AG09309 (cell line): Measurements from ENCODE around the gene STK32C.

ENCODE experiments used
- DNase-seq: peaks from one replicate; pipeline ENCODE4 v3.0.0-alpha.2; 2010; ENCODE audit warnings: low read depth
- H3K4me3 ChIP-seq: 2 replicates; pipeline ENCODE4 v1.5.1; 2011; ENCODE audit warnings: mild to moderate bottlenecking, low read depth, low read length, moderate library complexity; ENCODE audit not compliant: control insufficient read depth
- TF ChIP-seq, protein P1 (sequence below): IDR thresholded peaks from 2 replicates; pipeline ENCODE4 v1.5.1; 2011; ENCODE audit warnings: mild to moderate bottlenecking, low read depth, low read length, inconsistent platforms; ENCODE audit not compliant: insufficient read depth, control insufficient read depth; ENCODE audit errors: missing control alignments

Gene STK32C

DNA sequence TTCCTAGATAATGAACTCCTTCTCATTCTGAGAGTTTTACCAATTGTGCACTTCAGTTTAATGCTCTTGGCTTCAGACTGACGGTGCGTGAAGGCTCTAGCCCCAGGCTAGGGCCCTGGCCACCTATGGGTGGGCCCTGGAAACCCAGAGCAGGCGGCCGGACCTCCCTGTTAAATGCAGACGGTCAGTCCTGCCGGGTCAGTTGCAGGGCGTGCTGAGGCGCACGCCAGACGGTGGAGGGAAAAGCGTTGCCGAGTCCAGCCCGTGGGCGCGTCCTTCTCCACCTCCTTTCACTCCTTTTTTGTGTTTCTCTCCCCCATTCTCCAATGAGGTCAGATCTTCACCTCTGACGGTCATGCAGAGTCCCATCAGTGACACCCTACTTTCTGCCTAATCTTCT lies 118.7 kb downstream of the STK32C start:
- no peak overlapping the region for H3K4me3 ChIP-seq
- TF ChIP-seq, protein P1, sequence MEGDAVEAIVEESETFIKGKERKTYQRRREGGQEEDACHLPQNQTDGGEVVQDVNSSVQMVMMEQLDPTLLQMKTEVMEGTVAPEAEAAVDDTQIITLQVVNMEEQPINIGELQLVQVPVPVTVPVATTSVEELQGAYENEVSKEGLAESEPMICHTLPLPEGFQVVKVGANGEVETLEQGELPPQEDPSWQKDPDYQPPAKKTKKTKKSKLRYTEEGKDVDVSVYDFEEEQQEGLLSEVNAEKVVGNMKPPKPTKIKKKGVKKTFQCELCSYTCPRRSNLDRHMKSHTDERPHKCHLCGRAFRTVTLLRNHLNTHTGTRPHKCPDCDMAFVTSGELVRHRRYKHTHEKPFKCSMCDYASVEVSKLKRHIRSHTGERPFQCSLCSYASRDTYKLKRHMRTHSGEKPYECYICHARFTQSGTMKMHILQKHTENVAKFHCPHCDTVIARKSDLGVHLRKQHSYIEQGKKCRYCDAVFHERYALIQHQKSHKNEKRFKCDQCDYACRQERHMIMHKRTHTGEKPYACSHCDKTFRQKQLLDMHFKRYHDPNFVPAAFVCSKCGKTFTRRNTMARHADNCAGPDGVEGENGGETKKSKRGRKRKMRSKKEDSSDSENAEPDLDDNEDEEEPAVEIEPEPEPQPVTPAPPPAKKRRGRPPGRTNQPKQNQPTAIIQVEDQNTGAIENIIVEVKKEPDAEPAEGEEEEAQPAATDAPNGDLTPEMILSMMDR, result no peak
- DNase-seq, result no peak

DNA sequence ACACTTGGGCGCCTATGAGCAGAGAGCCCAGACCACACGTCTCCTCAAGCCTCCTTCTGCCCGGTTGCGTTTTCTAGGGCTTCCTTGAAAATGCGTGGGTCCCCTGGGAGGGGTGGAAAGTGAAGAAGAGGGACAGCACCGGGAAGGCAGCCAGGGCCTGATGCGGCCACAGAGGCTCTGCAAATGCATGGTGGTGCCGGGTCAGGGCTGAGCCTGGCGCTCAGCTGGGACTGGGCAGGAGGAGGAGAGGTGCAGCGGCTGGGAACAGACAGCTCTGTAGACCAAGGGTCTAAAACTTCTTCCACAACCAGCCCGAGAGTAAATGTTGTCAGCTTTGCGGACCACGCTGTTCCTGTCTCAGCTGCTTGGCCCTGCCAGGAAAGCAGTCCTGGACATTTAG lies 119.4 kb downstream of the STK32C start:
- TF ChIP-seq, protein P1, result no peak
- no peak for DNase-seq
- no peak overlapping the region for H3K4me3 ChIP-seq

DNA sequence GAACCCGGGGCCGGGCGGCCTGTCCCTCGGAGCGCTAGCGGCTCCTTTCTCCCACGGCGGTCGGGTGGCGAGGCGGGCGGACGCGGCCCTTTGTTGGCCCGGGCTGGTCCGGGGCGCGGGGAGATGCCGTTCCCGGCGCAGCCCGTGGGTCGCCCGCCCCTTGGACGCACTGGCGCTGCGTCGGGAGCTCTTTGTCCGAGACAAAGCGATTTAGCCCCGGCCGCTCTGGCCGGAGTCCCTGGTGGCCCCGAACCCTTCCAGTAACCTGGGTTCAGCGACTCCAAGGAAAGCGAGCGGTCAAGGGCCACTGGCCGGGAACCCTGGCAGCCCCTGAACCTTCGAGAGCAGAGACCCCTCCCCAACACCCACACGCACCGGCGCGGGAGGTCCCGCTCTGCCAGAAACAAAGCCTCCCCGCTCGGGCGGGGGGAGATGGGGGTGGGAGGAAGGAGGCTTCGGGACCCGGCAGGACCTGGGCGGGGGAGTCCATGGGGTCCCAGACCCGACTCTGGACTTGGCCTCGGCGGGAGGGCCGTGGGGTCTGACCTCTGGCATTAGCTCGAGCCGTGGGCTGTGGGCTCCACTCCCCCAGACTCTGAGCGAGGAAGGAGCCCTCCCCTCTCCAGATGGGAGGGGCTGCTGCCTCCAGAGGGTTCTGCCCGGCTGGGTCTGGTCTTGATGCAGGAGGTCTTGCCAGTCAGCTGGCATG lies 120.2 kb downstream of the STK32C start:
- no peak for DNase-seq
- TF ChIP-seq, protein P1, result no peak
- H3K4me3 ChIP-seq, result peak overlapping the region; percentile 54

DNA sequence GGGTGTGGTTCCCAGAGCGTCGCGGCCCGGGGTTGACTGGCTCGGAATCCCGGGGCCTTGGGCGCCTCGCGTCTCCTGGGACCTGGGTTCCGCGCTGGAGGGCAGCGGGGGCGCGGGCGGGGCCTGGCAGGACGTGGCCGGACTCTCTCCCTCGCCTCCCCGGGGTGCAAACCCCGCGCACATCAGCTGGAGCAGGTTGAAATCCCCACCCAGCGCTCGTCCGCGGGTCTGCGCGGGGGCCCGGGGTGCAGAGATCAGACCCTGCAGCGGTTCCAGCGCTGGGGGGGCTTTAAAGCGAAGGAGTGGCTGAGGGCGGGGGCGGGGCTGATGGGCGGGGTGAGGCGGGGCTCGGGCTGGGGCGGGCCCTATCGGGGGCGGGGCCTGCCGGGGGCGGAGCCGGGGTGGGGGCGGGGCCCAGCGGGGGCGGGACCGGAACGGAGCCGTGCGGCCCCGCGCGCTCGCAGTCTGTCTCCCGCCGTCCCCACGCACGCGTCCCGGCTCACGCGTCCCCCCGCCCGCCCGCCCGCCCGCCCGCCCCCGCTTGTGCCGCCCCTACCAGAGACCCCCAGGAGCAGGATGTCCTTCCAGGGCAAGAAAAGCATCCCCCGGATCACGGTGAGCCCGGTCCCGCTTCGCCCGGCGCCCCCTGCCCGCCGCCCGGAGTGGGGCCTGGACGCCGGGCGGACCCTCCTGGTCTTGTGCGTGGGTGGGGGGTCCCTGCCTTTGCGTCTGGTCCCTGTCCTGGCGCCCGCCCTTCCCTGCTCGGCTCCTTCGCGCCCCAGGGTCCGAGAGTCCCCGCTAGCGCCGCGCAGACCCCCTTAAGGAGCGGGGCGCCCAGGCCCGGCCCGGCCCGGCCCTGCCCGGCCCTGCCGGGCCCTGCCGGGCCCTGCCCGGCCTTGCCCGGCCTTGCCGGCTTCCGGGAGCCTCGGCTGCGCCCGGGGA lies 121.0 kb downstream of the STK32C start, which contains the start of gene DPYSL4:
DPYSL4 (plus strand) TSS at position 461 of the 942 bp plus-strand sequence; CDS start at position 577, 116 bp downstream.
- no peak for DNase-seq
- peak within 1 kb of the TSS; percentile 54 for H3K4me3 ChIP-seq
- TF ChIP-seq, protein P1, result no peak

DNA sequence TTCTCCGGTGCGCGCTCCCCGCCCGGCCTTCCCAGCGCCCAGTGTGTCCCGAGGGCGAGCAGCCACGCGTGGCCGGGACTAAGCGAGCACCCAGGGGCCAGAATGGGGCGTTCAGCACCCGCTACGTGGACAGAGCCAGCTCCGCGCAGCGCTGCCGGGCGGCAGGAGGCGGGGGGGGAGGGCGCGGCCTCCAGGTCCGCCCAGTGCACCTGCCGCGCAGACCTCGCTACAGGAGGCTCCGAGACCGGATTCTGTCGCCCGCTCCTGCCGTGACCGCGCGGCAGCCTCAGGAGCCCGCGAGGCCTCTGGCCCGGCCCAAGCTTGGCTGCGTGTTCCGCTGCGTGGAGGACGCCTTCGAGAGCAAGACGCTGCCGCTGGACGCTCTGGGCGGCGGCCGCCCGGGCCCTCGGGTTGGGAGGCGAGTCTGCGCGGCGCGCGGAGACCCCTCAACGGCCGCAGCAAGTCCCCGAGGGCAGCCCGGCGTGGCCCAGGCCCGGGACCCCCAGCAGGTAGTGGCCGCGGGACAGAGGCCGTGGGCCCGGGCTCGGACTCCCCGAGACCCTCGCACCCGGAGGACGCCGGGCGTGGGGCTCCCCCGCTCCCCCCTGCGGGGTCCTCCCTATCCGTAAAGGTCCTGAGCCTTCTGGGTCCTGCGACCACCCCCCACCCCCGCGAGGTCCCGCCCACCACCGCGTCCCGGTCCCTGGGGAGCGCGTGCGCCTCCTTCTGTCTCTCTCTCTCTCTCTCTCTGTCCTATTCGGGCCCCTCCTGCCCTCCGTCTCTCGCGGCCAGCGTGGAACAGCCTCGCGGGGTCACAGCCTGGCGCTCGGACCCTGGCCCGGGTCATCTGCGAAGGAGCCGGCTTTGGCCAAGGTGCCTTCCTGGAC lies 121.9 kb downstream of the STK32C start:
- DNase-seq, result no peak
- TF ChIP-seq, protein P1, result no peak
- H3K4me3 ChIP-seq, result no peak overlapping the region
